HFF-Myc (cell line): ENCODE data around the gene ANKRD27.
"Not testable (repeated sequence)": the region's sequence is repeated elsewhere in the genome, so short reads cannot be mapped to it uniquely, and the experiment has no call there.

Experiments used
- DNase-seq: peaks from one replicate; pipeline ENCODE4 v3.0.0-alpha.2; 2011; ENCODE audit warnings: low read depth; ENCODE audit errors: extremely low read depth
- H3K4me3 ChIP-seq: replicated peaks from 2 replicates; pipeline ENCODE4 v1.5.1; 2011; ENCODE audit warnings: low read depth, mild to moderate bottlenecking, control low read depth, low read length
- TF ChIP-seq, protein P1 (sequence below): IDR thresholded peaks from 2 replicates; pipeline ENCODE4 v1.5.1; 2012; ENCODE audit warnings: mild to moderate bottlenecking, low read depth, low read length, control low read depth; ENCODE audit errors: missing control alignments

Gene ANKRD27

DNA sequence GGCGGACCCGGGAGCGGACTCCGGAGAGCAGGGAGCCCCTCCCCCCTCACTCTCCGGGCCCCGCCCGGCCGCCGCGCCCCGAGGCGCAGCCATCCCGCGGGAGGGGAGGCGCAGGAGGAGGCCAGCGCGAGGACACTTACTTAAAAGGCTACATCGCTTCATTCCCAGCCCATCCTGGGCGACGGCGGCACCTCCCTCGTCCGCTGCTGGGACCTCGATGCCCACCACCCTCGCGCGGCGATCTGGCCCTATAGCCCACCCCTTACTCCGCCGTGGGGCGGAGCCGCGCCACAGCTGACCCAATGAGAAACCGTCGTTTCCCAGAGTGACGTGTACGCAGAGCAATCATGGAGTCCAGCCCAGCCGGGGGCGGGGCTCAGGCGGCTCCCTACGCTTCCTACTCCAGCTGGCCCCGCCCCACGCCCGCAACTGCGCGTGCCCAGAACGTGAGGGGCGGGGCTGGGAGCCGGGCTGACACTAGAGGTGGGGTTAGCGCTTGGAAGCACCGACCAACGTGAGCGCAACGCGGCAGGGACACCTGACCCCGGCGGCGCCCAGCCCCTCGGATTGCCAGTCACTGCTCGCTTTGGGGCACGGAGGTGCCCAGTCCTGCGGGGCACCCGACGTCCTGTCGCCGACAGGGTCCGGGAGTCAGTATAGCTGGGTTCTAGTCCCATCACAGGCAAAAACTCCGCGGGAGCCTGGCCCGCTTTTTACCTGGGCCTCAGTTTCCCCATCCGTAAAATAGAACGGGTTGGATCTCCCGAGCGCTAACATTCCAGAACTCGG lies at the start of gene ANKRD27:
Gene ANKRD27 (minus strand): TSS at position 250 of the 789 bp plus-strand sequence. CDS start 16,165 bp downstream, outside the sequence.
- peak within 1 kb of the TSS; percentile 76 for H3K4me3 ChIP-seq
- DNase-seq = peak; percentile 90
- TF ChIP-seq, protein P1, sequence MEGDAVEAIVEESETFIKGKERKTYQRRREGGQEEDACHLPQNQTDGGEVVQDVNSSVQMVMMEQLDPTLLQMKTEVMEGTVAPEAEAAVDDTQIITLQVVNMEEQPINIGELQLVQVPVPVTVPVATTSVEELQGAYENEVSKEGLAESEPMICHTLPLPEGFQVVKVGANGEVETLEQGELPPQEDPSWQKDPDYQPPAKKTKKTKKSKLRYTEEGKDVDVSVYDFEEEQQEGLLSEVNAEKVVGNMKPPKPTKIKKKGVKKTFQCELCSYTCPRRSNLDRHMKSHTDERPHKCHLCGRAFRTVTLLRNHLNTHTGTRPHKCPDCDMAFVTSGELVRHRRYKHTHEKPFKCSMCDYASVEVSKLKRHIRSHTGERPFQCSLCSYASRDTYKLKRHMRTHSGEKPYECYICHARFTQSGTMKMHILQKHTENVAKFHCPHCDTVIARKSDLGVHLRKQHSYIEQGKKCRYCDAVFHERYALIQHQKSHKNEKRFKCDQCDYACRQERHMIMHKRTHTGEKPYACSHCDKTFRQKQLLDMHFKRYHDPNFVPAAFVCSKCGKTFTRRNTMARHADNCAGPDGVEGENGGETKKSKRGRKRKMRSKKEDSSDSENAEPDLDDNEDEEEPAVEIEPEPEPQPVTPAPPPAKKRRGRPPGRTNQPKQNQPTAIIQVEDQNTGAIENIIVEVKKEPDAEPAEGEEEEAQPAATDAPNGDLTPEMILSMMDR = no peak

DNA sequence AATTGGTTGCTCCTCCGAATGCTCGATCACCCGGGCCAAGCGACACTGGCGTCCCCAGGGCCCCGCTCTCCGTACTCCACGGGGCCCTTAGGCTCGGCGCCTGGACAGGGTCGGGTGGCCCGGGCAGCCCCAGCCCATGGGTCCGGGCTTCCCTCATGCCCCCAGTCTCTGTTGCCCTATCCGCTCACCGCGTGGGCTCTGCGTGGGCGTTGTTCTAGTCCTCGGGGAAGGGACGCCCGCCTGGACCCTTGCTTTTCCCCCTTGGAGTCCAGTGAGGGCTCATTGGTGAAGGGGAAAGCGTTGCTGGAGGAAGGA lies 45.9 kb upstream of the ANKRD27 start:
- H3K4me3 ChIP-seq = no peak overlapping the region
- TF ChIP-seq, protein P1 = no peak

DNA sequence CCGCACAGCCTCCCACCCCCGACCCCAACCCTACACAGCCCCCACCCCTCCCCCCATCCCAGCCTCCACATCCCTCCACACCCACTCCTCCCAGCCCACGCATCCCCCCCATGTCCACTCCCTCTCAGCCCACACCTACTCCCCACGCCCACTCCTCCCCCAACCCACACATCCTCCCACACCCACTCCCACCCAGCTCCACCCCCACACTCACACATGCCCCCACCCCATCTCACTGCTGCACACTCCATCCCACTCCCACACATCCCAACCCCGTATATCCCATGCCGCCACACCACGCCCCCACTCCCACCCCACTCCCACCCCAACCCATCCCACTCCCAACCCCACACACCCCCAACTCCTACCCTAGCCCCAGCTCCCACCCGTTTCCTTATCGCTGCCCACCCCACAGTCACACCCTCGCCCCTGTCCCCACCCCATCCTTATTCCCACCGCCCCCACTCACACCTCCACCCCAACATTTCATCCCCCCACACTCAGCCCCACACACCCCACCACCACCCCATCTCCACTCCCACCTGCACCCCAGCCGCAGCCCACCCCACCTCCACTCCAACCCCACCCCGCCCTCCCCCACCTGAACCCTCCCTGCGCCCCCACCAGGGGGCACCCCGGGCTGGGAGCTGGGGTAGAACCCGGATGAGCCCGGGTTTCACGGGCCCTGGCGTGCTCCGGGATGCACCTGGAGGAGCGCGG lies 45.4 kb upstream of the ANKRD27 start:
- DNase-seq = no peak
- TF ChIP-seq, protein P1 = no peak

More for the DNA sequence above, 45.9 kb upstream of the ANKRD27 start:
- DNase-seq = no peak

DNA sequence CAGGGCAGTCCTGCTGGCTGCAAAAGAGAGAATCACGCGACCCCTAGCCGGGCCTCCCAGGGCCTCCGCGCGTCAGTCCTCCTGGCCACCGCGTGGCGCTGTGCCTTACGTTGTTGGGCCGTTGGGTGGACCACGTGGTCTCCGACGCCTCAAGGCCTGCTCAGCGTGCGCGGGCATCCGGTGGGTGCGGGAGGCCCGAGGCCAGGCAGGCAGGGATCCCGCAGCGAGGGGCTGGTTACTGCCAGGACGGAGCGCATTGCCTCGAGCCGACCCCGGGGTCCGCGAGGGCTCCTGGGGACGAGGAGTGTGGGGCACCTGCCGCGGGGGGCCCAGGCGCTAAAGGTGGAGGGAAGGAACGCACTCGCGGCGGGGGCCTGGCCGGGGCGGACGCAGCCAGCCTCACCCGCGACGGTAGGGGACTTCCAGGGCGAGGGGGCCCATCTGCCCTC lies 44.7 kb upstream of the ANKRD27 start, which contains the start of gene TDRD12:
Gene TDRD12 (plus strand): TSS at position 157 of the 449 bp plus-strand sequence. CDS start 306 bp downstream, outside the sequence.
- H3K4me3 ChIP-seq = no peak within 1 kb of the TSS
- no peak for DNase-seq
- TF ChIP-seq, protein P1 = no peak

More for the DNA sequence above, 45.4 kb upstream of the ANKRD27 start:
- H3K4me3 ChIP-seq = no peak overlapping the region

DNA sequence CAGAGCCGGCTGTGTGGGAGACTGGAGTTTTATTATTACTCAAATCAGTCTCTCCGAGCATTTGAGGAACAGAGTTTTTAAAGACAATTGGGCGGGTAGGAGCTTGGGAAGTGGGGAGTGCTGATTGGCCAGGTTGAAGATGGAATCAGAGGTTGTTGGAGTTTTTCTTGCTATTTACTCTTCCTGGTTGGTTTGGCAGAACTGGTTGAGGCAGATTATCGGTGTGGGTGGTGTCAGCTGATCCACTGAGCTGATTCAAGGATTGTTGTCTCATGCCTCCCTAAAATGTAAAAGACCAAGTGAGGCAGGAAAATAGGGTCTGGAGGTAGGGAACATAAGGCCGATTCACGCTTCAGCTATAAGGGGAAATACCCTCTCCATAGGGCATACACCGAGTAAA lies 43.3 kb upstream of the ANKRD27 start:
- H3K4me3 ChIP-seq = no peak overlapping the region
- TF ChIP-seq, protein P1 = no peak
- no peak for DNase-seq

DNA sequence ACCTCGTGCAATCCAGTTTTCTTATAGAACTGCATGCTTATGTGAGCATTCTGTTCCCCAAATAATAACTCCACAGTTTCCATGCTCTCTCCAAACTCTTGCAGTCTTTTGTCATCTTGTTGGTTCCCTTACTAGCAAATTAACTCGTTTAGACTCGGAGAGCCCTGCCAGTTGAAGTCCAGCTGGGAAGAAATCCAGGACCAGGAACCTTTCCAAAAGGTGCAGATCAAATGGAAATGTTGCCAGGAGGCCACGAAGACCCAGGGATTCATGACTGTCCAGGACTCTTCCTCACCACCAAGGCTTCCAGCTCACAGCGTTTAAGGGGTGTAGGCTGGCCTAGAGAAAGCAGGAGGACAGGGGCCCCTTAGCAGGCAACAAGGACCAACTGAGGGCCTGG lies 42.5 kb upstream of the ANKRD27 start:
- TF ChIP-seq, protein P1 = no peak
- no peak for DNase-seq
- H3K4me3 ChIP-seq = no peak overlapping the region

DNA sequence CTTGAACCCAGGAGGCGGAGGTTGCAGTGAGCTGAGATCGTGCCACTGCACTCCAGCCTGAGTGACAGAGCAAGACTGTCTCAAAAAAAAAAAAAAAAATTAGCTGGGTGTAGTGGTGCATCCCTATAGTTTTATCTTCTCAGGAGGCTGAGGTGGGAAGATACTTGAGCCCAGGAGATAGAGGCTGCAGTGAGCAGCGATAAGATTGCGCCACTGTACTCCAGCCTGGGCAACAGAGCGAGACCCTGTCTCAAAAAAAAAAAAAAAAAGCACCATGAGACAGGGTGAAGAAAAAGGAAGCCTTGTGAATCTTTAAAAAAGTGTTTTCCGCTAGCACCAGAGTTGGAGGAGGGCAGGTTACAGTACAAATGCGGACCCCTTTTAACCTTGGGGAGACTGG lies 41.2 kb upstream of the ANKRD27 start:
- DNase-seq, H3K4me3 ChIP-seq: not testable (repeated sequence)
